Upper lobe of left lung (tissue), 6 donors: ENCODE measurements around the gene HLA-DPB1. TPM values are rescaled to one million over a fixed set of nuclear protein-coding genes. Genes with fewer than 3 reads are reported as not detected.
A peak's percentile ranks its signal among the peaks of the same experiment; 100 is the strongest.

Experiments used
- ATAC-seq, 2 donors: fragments of 200-7000 bp; cut with Tn5 transposase; one replicate each; pipeline ENCODE4 v1.9.1; 2022; ENCODE audit warnings: mild to moderate bottlenecking in 2 of 2, moderate library complexity in 2 of 2; ENCODE audit not compliant: low FRiP score in 2 of 2
- DNase-seq, 2 donors: peaks; one replicate each; pipeline ENCODE4 v3.0.0-alpha.2; 2019 to 2020
- H3K27ac ChIP-seq, 4 donors: fragments of 200-600 bp; sonication (generic); one replicate each; pipeline ENCODE4 v1.5.1; 2016 to 2019
- H3K27me3 ChIP-seq, 4 donors: fragments of 200-600 bp; sonication (generic); one replicate each; pipeline ENCODE4 v1.5.1; 2017 to 2019
- H3K36me3 ChIP-seq, 4 donors: fragments of 200-600 bp; sonication (generic); one replicate each; pipeline ENCODE4 v1.5.1; 2016 to 2019
- H3K4me1 ChIP-seq, 4 donors: fragments of 200-600 bp; sonication (generic); one replicate each; pipeline ENCODE4 v1.5.1; 2018 to 2019
- H3K4me3 ChIP-seq, 4 donors: fragments of 200-600 bp; sonication (generic); one replicate each; pipeline ENCODE4 v1.5.1; 2017 to 2019; ENCODE audit warnings: mild to moderate bottlenecking in 2 of 4, moderate library complexity in 1 of 4
- H3K9me3 ChIP-seq, 4 donors: fragments of 200-600 bp; sonication (generic); one replicate each; pipeline ENCODE4 v1.5.1; 2018 to 2019
- CTCF ChIP-seq, 6 experiments: fragments of 450-650 bp in 4 of 6; fragments of 200-600 bp in 2 of 6; sonication (generic) in 2 of 6; IDR thresholded peaks; one replicate each; pipeline ENCODE4 v1.5.1; 2016 to 2019; ENCODE audit warnings: antibody characterized with exemption in 6 of 6
- EP300 ChIP-seq, 4 donors: sonication (generic); formaldehyde crosslinking; IDR thresholded peaks; one replicate each; pipeline ENCODE4 v1.5.1; 2017; ENCODE audit warnings: antibody characterized with exemption in 4 of 4, control low read depth in 2 of 4
- POLR2A ChIP-seq, 4 donors: fragments of 450-650 bp; IDR thresholded peaks; one replicate each; pipeline ENCODE4 v1.5.1; 2016 to 2017; ENCODE audit warnings: antibody characterized with exemption in 4 of 4, mild to moderate bottlenecking in 2 of 4
- POLR2AphosphoS5 ChIP-seq, 2 donors: sonication (generic); formaldehyde crosslinking; IDR thresholded peaks; one replicate each; pipeline ENCODE4 v1.5.1; 2017; ENCODE audit warnings: antibody characterized with exemption in 2 of 2
- WGBS, 2 donors: methylation state at CpG; one replicate each; pipeline ENCODE4 v1.1.5; 2017 to 2018; 5-methylcytosine and 5-hydroxymethylcytosine counted together
- total RNA-seq, 6 donors: library from RNA; depleted of rRNA in 4 of 6; stranded (reverse); fragments of >200 nt in 4 of 6; gene quantifications; one replicate each; pipeline versions ENCODE4 v1.1.0 to v1.2.1, GENCODE V29; 2016 to 2021
- donor health status: DM: no; HTN: no; CAD: no; lungs with moderate emphysema.
- donor health status: DM: no; HTN: yes; CAD: no; lungs with severe emphysema.

Gene HLA-DPB1
- total RNA-seq, 6 donors from 2014 or later, result 194 to 697 (median 373) TPM

- Histone ChIP-seq H3K27me3 (no peaks in the 10 kb centered on the region), H3K4me3 (peak overlapping the region in 1 of 4 donors; percentile 54), H3K4me1 (peaks cover 12 to 32% (median 28%) of the 10 kb centered on the region in 4 donors), H3K9me3 (no peaks in the 10 kb centered on the region), H3K36me3 (no peaks in the 10 kb centered on the region), H3K27ac (peak overlapping the region in 3 of 4 donors; percentile 1 to 40 (median 8))
- DNase-seq, result no peak
- peak in 1 of 4 donors; percentile 38 for TF ChIP-seq POLR2A (IDR thresholded peaks at IDR 0.05)
- TF ChIP-seq POLR2AphosphoS5 (IDR thresholded peaks at IDR 0.05), result no peak
- no peak for TF ChIP-seq CTCF (IDR thresholded peaks at IDR 0.05)
- WGBS, 2 donors, result 48 to 54% methylated on average over 5 of the region's 5 CpGs
- ATAC-seq, result no peak
Observed at GRCh38 chr6:33077908-33078307, 2.1 kb downstream of the HLA-DPB1 start.

GRCh38 chr6:33078442-33078841 lies 2.7 kb downstream of the HLA-DPB1 start:
- 73 to 78% methylated on average over 3 of the region's 3 CpGs for WGBS, 2 donors
- peak overlapping the region in 2 of 4 donors; percentile 8 to 91 for H3K27ac ChIP-seq
- TF ChIP-seq POLR2AphosphoS5 (IDR thresholded peaks at IDR 0.05) (no peak), POLR2A (IDR thresholded peaks at IDR 0.05) (no peak), CTCF (IDR thresholded peaks at IDR 0.05) (no peak), EP300 (IDR thresholded peaks at IDR 0.05) (no peak)

GRCh38 chr6:33078919-33079521 lies 3.2 kb downstream of the HLA-DPB1 start:
- H3K9me3 ChIP-seq, result no peaks in the 10 kb centered on the region
- 79 to 93% methylated on average over 2 of the region's 2 CpGs for WGBS, 2 donors
- H3K4me3 ChIP-seq, result no peak overlapping the region
- DNase-seq (no peak), ATAC-seq (no peak)
- peaks cover 15 to 29% (median 27%) of the 10 kb centered on the region in 4 donors for H3K4me1 ChIP-seq
- TF ChIP-seq POLR2AphosphoS5 (IDR thresholded peaks at IDR 0.05) (no peak), POLR2A (IDR thresholded peaks at IDR 0.05) (no peak), EP300 (IDR thresholded peaks at IDR 0.05) (no peak), CTCF (IDR thresholded peaks at IDR 0.05) (no peak)
- no peaks in the 10 kb centered on the region for H3K27me3 ChIP-seq
- peaks cover 0 to 6% (median 0%) of the 10 kb centered on the region in 4 donors for H3K36me3 ChIP-seq
- peak overlapping the region in 2 of 4 donors; percentile 8 to 91 for H3K27ac ChIP-seq

More at GRCh38 chr6:33078442-33078841, 2.7 kb downstream of the HLA-DPB1 start:
- ATAC-seq (no peak), DNase-seq (no peak)
- H3K9me3 ChIP-seq, result no peaks in the 10 kb centered on the region
- H3K27me3 ChIP-seq, result no peaks in the 10 kb centered on the region
- peaks cover 15 to 29% (median 27%) of the 10 kb centered on the region in 4 donors for H3K4me1 ChIP-seq
- H3K36me3 ChIP-seq, result peaks cover 0 to under 1% (median 0%) of the 10 kb centered on the region in 4 donors
- H3K4me3 ChIP-seq, result peak overlapping the region in 1 of 4 donors; percentile 54

- WGBS, 2 donors, result 70 to 82% methylated on average over 4 of the region's 4 CpGs
- TF ChIP-seq POLR2A (IDR thresholded peaks at IDR 0.05), result no peak
- TF ChIP-seq EP300 (IDR thresholded peaks at IDR 0.05), result no peak
- no peak for TF ChIP-seq POLR2AphosphoS5 (IDR thresholded peaks at IDR 0.05)
- no peak for TF ChIP-seq CTCF (IDR thresholded peaks at IDR 0.05)
- Histone ChIP-seq H3K36me3 (peaks cover 0 to 12% (median 0%) of the 10 kb centered on the region in 4 donors), H3K27ac (peak overlapping the region in 2 of 4 donors; percentile 91 to 92), H3K4me3 (peak overlapping the region in 1 of 4 donors; percentile 42), H3K9me3 (no peaks in the 10 kb centered on the region), H3K4me1 (peaks cover 15 to 29% (median 27%) of the 10 kb centered on the region in 4 donors), H3K27me3 (no peaks in the 10 kb centered on the region)
- no peak for ATAC-seq
- DNase-seq, result no peak
Observed at GRCh38 chr6:33079580-33079979, 3.8 kb downstream of the HLA-DPB1 start.
